NCI-H510A treated with DMSO at 0.1 percent for 48 hours (cell line): ENCODE measurements around the gene MED17.
A peak's percentile ranks its signal among the peaks of the same experiment; 100 is the strongest.

Source experiments
- DNase-seq: peaks from one replicate; lab custom pipeline; 2025; lab: John Stamatoyannopoulos, UW

MED17 gene

DNA sequence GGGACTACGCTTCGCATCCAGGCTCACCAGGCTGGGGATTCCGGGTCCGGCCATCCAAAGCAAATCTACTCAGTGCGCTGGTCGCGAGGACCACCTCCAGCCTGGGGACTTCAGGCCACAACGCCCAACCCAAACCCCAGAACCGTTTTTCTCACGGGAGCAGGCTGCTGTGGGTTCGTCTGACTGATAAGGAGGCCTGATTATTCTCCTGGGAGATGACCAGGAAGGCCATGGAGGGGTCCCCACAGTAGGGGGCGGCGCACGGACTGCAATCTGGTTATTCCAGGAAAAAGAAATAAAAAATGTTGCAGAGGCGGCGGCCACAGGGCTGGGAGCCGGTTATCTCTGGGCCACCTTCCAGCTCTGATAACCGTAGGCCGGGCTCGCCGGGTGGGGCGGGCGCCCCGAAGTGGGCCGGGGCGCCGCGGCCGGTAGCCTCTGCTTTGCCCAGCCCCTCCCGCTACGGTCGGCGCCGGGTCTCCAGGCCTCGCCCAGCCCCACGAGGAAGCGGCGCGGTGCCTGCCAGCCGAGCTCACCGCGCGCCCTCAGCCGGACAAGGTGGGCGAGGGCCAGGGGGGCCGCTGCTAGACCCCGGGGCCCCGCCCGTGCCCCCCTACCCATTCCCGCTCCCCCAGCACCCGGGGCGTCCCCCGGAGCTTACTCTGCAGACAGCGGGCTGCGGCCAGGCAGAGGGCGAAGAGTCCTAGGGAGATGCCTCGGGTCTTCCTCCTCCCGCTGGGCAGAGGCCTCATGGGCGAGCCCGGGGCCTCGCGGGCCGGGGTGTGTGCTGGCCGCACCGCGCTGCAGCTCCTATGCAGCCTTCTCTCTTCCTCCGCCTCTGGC lies 65.9 kb downstream of the MED17 start:
- DNase-seq = no peak

DNA sequence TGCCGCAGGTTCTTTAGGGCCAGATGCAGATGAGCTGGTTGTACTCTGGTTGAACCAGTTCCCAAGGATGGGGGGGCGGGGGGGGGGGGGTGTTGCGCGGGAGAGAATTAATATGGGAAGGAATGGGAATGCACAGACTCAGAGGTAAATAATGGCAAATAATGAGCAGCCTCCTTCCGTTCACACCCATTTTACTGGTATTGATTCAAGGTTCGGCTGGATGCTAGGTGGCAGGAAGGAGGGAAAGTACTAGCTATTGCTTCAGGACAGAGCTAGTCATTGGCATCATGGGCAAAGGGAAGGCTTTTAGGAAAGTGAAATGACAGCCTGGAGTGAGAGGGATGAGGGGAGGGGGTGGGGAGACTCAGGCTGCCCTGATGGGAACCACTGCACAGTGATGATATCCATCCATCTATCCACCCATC lies 66.5 kb downstream of the MED17 start, which contains the start of gene VSTM5:
Gene VSTM5 (minus strand): TSS at position 25 of the 425 bp plus-strand sequence. CDS start 116 bp downstream, outside the sequence.
- peak; percentile 35 for DNase-seq

DNA sequence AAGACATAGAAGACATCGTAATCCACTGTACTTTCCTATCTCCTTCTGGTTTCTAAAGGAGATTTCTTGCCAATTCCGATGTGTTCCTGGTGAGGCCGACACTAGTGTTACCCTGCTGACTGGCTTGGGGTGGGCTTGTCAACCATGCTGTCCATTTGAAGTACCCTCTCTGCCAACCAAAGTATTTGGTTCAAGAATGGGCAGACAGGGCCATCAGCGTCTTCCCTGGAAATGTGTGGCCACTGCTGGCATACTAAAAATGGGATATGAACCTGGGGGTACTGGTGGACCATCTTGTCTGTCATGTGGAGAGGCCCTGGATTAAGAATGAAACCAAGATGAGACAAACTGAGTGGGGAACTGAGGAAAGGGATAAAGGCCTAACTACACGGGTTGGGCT lies 68.2 kb downstream of the MED17 start:
- DNase-seq = no peak

DNA sequence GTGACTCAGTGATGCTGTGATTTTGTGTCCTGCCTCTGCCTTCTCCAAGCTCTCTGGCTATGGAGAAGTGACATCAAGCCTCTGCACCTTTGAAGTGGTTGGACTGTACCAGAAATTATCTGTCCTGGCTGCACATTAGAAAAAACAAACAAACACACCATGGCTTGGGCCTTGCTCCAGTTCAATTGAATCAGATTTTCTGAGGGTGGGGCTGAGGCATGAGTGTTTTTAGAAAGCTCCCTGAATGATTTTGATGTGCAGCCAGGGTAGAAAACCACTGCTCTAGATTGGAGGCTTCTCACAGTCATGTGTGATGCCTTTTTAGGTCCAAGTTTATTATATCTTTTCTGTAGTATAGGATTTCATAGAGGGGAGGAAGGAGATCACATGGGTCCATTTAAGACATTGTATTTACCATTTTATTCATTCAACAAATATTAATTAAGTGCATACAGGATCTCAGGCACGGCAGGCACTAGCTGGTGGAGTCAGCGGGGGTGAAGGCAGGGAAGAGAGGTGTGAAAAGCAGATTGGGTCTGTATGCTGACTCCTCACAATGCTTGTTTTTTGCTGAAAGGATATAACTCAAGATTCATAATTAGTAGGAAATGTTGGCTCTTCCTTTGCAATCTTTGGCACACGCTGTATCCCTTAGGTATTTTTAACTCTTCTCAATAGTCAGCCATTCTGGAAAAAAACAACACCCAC lies 73.5 kb downstream of the MED17 start:
- no peak for DNase-seq

DNA sequence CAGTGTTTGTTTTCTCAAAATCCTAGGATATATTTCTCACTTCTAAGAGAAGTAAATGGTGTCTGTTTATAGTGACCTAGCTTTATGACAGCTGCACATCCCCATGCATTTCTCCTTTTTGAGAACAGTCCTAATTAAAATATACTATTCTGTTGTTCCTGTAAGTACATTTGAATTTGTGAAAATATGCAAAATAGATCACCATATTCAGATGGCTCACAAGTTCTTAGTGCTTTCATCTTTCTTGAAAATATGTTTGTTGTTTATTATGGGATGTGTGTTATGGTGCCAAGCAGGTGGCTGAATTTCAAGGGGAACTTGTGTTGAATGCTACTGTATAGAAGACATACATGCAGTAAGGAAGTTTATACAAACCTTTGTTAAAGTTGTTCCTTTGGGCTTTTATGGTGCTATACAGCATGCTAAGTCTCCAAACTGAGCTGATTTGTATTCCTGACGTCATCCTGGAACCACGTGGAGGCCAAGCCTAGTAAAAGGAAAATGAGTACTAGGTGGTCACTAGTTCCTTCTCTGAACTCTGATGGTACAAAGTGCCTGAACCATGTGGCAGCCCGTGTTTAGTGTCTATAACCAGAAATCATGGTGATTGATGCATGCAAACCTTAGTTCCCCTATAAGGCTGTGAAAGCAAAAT lies 74.2 kb downstream of the MED17 start:
- no peak for DNase-seq

DNA sequence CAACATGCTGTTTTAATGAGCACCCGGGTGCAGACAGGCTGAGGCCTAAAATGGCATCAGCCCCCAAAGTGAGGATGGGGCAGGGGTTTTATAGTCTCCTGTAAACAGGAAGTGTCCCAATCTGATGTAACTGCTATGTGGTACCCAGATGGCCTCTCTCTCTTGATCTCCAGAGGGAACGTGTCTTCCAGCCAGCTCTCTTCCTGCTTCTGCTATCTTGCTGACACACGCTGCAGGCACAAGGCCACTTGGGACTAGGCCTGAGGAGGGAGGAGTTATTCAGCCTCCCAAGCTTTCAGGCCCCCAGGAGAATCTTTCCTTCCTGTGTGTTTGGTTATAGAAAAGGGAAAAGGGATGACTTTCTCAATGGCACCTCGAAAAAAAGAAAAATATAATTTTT lies 77.7 kb downstream of the MED17 start:
- DNase-seq = no peak
